Measurements from ENCODE around the gene CTSZ. TPM values are rescaled to one million over a fixed set of nuclear protein-coding genes. Genes with fewer than 3 reads are reported as not detected.

The CTSZ gene
- total RNA-seq, 5 donors from 2014 or later (not counting 1 experiment from before 2014, with no cell fraction given): 16.8 to 37.1 (median 26.1) TPM

GRCh38 chr20:59033616-59034165 lies 26.6 kb upstream of the CTSZ start:
- Mint-ChIP-seq H3K36me3 (peaks cover 57% of the 10 kb centered on the region), H3K27ac (peak overlapping the region in 1 of 2 donors; percentile 35), H3K4me1 (peaks cover 41 to 52% (median 46%) of the 10 kb centered on the region in 3 donors), H3K27me3 (no peaks in the 10 kb centered on the region), H3K4me3 (no peak overlapping the region), H3K9me3 (no peaks in the 10 kb centered on the region)
- Histone ChIP-seq H3K27ac (ENCODE audit: low read length) (no peak overlapping the region), H3K4me1 (ENCODE audit: control insufficient read depth in 1 of 2, extremely low read depth in 1 of 2, insufficient read depth in 2 of 2, low read length in 2 of 2) (peaks cover 20 to 34% of the 10 kb centered on the region in 2 experiments), H3K27me3 (replicated peaks in 1 of 2; ENCODE audit: control insufficient read depth in 2 of 2, extremely low read depth in 1 of 2, insufficient read depth in 2 of 2, low read length in 1 of 2) (no peaks in the 10 kb centered on the region), H3K36me3 (ENCODE audit: control insufficient read depth in 2 of 2, extremely low read depth in 1 of 2, insufficient read depth in 1 of 2, low read length in 1 of 2) (peaks cover 0 to 50% of the 10 kb centered on the region in 2 donors), H3K4me3 (ENCODE audit: control insufficient read depth in 1 of 2, extremely low read depth in 1 of 2, low read length in 1 of 2) (no peak overlapping the region), H3K9me3 (no peaks in the 10 kb centered on the region)
- ATAC-seq (replicated peaks in 1 of 4) (no peak), DNase-seq (no peak)
- POLR2A ChIA-PET: no interaction called here
- CTCF ChIA-PET: no interaction called here
- WGBS (ENCODE audit: insufficient coverage): 100% methylated on average over 1 of the region's 2 CpGs

- H3K4me3 Mint-ChIP-seq: peak overlapping the region; percentile 83 to 95 (median 91)
- no CpG with 5 or more reads among the region's 1 CpG for WGBS (ENCODE audit: insufficient coverage)
- H3K4me1 Mint-ChIP-seq: peaks cover 47 to 57% (median 49%) of the 10 kb centered on the region in 3 donors
- peaks cover 23 to 37% of the 10 kb centered on the region in 2 experiments for H3K4me1 ChIP-seq (ENCODE audit: control insufficient read depth in 1 of 2, extremely low read depth in 1 of 2, insufficient read depth in 2 of 2, low read length in 2 of 2)
- no peaks in the 10 kb centered on the region for H3K27me3 ChIP-seq (replicated peaks in 1 of 2; ENCODE audit: control insufficient read depth in 2 of 2, extremely low read depth in 1 of 2, insufficient read depth in 2 of 2, low read length in 1 of 2)
- peak overlapping the region; percentile 92 to 96 for H3K27ac Mint-ChIP-seq
- ATAC-seq (replicated peaks in 1 of 4) (no peak), DNase-seq (no peak)
- H3K9me3 Mint-ChIP-seq: no peaks in the 10 kb centered on the region
- H3K4me3 ChIP-seq (ENCODE audit: control insufficient read depth in 1 of 2, extremely low read depth in 1 of 2, low read length in 1 of 2): peak overlapping the region in 1 of 2 donors; percentile 62
- ChIA-PET CTCF (no interaction called here), POLR2A (interaction anchor here in 1 of 2 donors (0.6 to 1.1 kb wide), 2 partner anchors 25 to 55 kb away, joined by 3 read pairs; no protein-coding TSS in a partner anchor)
- no peaks in the 10 kb centered on the region for H3K27me3 Mint-ChIP-seq
- H3K9me3 ChIP-seq: no peaks in the 10 kb centered on the region
- peak overlapping the region; percentile 78 for H3K27ac ChIP-seq (ENCODE audit: low read length)
- peaks cover 59% of the 10 kb centered on the region for H3K36me3 Mint-ChIP-seq
- H3K36me3 ChIP-seq (ENCODE audit: control insufficient read depth in 2 of 2, extremely low read depth in 1 of 2, insufficient read depth in 1 of 2, low read length in 1 of 2): peaks cover 0 to 54% of the 10 kb centered on the region in 2 donors
These were observed 26.0 kb upstream of the CTSZ start for GRCh38 chr20:59033093-59033492.

- Histone ChIP-seq H3K36me3 (ENCODE audit: control insufficient read depth in 2 of 2, extremely low read depth in 1 of 2, insufficient read depth in 1 of 2, low read length in 1 of 2) (peaks cover 0 to 53% of the 10 kb centered on the region in 2 donors), H3K27ac (ENCODE audit: low read length) (peak overlapping the region; percentile 78), H3K27me3 (replicated peaks in 1 of 2; ENCODE audit: control insufficient read depth in 2 of 2, extremely low read depth in 1 of 2, insufficient read depth in 2 of 2, low read length in 1 of 2) (no peaks in the 10 kb centered on the region), H3K9me3 (no peaks in the 10 kb centered on the region), H3K4me1 (ENCODE audit: control insufficient read depth in 1 of 2, extremely low read depth in 1 of 2, insufficient read depth in 2 of 2, low read length in 2 of 2) (peaks cover 23 to 37% of the 10 kb centered on the region in 2 experiments), H3K4me3 (ENCODE audit: control insufficient read depth in 1 of 2, extremely low read depth in 1 of 2, low read length in 1 of 2) (peak overlapping the region; percentile 58 to 62)
- DNase-seq: no peak
- H3K4me3 Mint-ChIP-seq: peak overlapping the region; percentile 83 to 95 (median 91)
- ATAC-seq (replicated peaks in 1 of 4): peak in 1 of 4 experiments; percentile 22
- peaks cover 58% of the 10 kb centered on the region for H3K36me3 Mint-ChIP-seq
- H3K27ac Mint-ChIP-seq: peak overlapping the region; percentile 92 to 96
- CTCF ChIA-PET: interaction anchor here (0.6 to 1.7 kb wide), 9 partner anchors 9 to 175 kb away, joined by 3 to 12 read pairs (median 3); partner anchors contain the start of gene PRELID3B (in 1 of the 2)
- no peaks in the 10 kb centered on the region for H3K9me3 Mint-ChIP-seq
- H3K27me3 Mint-ChIP-seq: no peaks in the 10 kb centered on the region
- peaks cover 51 to 58% (median 51%) of the 10 kb centered on the region in 3 donors for H3K4me1 Mint-ChIP-seq
- WGBS (ENCODE audit: insufficient coverage): 5% methylated on average over 9 of the region's 13 CpGs
- POLR2A ChIA-PET: interaction anchor here (0.6 to 2.2 kb wide), 9 partner anchors 9 to 134 kb away, joined by 3 to 31 read pairs (median 3); partner anchors contain the start of genes PRELID3B (in 1 of the 2) and ZNF831 (in 1 of the 2)
These were observed 25.6 kb upstream of the CTSZ start for GRCh38 chr20:59032713-59033059.

GRCh38 chr20:59032023-59032712 lies 25.1 kb upstream of the CTSZ start, which contains the start of gene ATP5F1E:
ATP5F1E (minus strand) TSS chr20:59032335; CDS start chr20:59032251, 84 bp downstream.
- peaks cover 58% of the 10 kb centered on the region for H3K36me3 Mint-ChIP-seq
- H3K9me3 Mint-ChIP-seq: no peaks in the 10 kb centered on the region
- H3K4me3 Mint-ChIP-seq: peak within 1 kb of the TSS; percentile 91 to 95 (median 94)
- peaks cover 54 to 59% (median 56%) of the 10 kb centered on the region in 3 donors for H3K4me1 Mint-ChIP-seq
- peak within 1 kb of the TSS; percentile 94 to 96 for H3K27ac Mint-ChIP-seq
- Histone ChIP-seq H3K27ac (ENCODE audit: low read length) (peak within 1 kb of the TSS; percentile 78), H3K4me3 (ENCODE audit: control insufficient read depth in 1 of 2, extremely low read depth in 1 of 2, low read length in 1 of 2) (peak within 1 kb of the TSS; percentile 78 to 88), H3K9me3 (no peaks in the 10 kb centered on the region), H3K36me3 (ENCODE audit: control insufficient read depth in 2 of 2, extremely low read depth in 1 of 2, insufficient read depth in 1 of 2, low read length in 1 of 2) (peaks cover 0 to 53% of the 10 kb centered on the region in 2 donors), H3K27me3 (replicated peaks in 1 of 2; ENCODE audit: control insufficient read depth in 2 of 2, extremely low read depth in 1 of 2, insufficient read depth in 2 of 2, low read length in 1 of 2) (no peaks in the 10 kb centered on the region), H3K4me1 (ENCODE audit: control insufficient read depth in 1 of 2, extremely low read depth in 1 of 2, insufficient read depth in 2 of 2, low read length in 2 of 2) (peaks cover 27 to 37% of the 10 kb centered on the region in 2 experiments)
- H3K27me3 Mint-ChIP-seq: no peaks in the 10 kb centered on the region
- ATAC-seq (replicated peaks in 1 of 4) (peak; percentile 95 to 99 (median 96)), DNase-seq (peak; percentile 91 to 98 (median 96))
- WGBS (ENCODE audit: insufficient coverage): under 1% methylated on average over 86 of the region's 86 CpGs
- ChIA-PET POLR2A (interaction anchor here (0.6 to 2.2 kb wide), 11 partner anchors 10 to 339 kb away, joined by 3 to 31 read pairs (median 3); partner anchors contain the start of genes NPEPL1 (in 1 of the 2), PRELID3B (in 1 of the 2) and ZNF831 (in 1 of the 2)), CTCF (interaction anchor here (0.5 to 1.7 kb wide), 13 partner anchors 10 to 221 kb away, joined by 3 to 12 read pairs (median 3); partner anchors contain the start of gene PRELID3B (in 1 of the 2))

- Mint-ChIP-seq H3K27ac (peak overlapping the region; percentile 94 to 96), H3K9me3 (no peaks in the 10 kb centered on the region), H3K4me1 (peaks cover 54 to 59% (median 56%) of the 10 kb centered on the region in 3 donors), H3K4me3 (peak overlapping the region; percentile 91 to 95 (median 94)), H3K36me3 (peaks cover 58% of the 10 kb centered on the region), H3K27me3 (no peaks in the 10 kb centered on the region)
- H3K9me3 ChIP-seq: no peaks in the 10 kb centered on the region
- H3K27me3 ChIP-seq (replicated peaks in 1 of 2; ENCODE audit: control insufficient read depth in 2 of 2, extremely low read depth in 1 of 2, insufficient read depth in 2 of 2, low read length in 1 of 2): no peaks in the 10 kb centered on the region
- ChIA-PET CTCF (interaction anchor here in 1 of 2 donors (0.7 to 1.7 kb wide), 9 partner anchors 10 to 222 kb away, joined by 3 to 12 read pairs (median 4); partner anchors contain the start of gene PRELID3B), POLR2A (interaction anchor here (0.5 to 2.2 kb wide), 6 partner anchors 11 to 339 kb away, joined by 3 to 31 read pairs (median 4); partner anchors contain the start of genes NPEPL1 (in 1 of the 2), PRELID3B (in 1 of the 2) and ZNF831 (in 1 of the 2))
- peak overlapping the region; percentile 70 for H3K27ac ChIP-seq (ENCODE audit: low read length)
- peaks cover 0 to 54% of the 10 kb centered on the region in 2 donors for H3K36me3 ChIP-seq (ENCODE audit: control insufficient read depth in 2 of 2, extremely low read depth in 1 of 2, insufficient read depth in 1 of 2, low read length in 1 of 2)
- WGBS (ENCODE audit: insufficient coverage): 0% methylated on average over 7 of the region's 13 CpGs
- peak in 1 of 35 experiments; percentile 45 for DNase-seq
- H3K4me3 ChIP-seq (ENCODE audit: control insufficient read depth in 1 of 2, extremely low read depth in 1 of 2, low read length in 1 of 2): peak overlapping the region; percentile 78 to 88
- peaks cover 30 to 41% of the 10 kb centered on the region in 2 experiments for H3K4me1 ChIP-seq (ENCODE audit: control insufficient read depth in 1 of 2, extremely low read depth in 1 of 2, insufficient read depth in 2 of 2, low read length in 2 of 2)
- ATAC-seq (replicated peaks in 1 of 4): no peak
These were observed 24.5 kb upstream of the CTSZ start for GRCh38 chr20:59031564-59032022.

Measured in T-cell (primary cell).